Subcutaneous abdominal adipose tissue (tissue), 5 donors: ENCODE data around the gene PRKCH.
"Not testable (repeated sequence)": the region's sequence is repeated elsewhere in the genome, so short reads cannot be mapped to it uniquely, and the experiment has no call there.

Experiments used
- H3K27ac ChIP-seq: one replicate; pipeline ENCODE4 v1.7.0; 2013; ENCODE audit warnings: low read depth, mild to moderate bottlenecking, inconsistent platforms, low read length, moderate library complexity
- H3K27me3 ChIP-seq, 5 donors: one replicate each; pipeline ENCODE4 v1.7.0; 2013; ENCODE audit warnings: low read length in 5 of 5, inconsistent platforms in 1 of 5; ENCODE audit not compliant: control insufficient read depth in 5 of 5, insufficient read depth in 4 of 5
- H3K36me3 ChIP-seq, 5 donors: one replicate each; pipeline ENCODE4 v1.7.0; 2013; ENCODE audit warnings: low read length in 5 of 5; ENCODE audit not compliant: control insufficient read depth in 5 of 5, insufficient read depth in 5 of 5
- H3K4me1 ChIP-seq, 5 donors: one replicate each; pipeline ENCODE4 v1.7.0; 2013; ENCODE audit warnings: low read length in 5 of 5, mild to moderate bottlenecking in 3 of 5, moderate library complexity in 1 of 5; ENCODE audit not compliant: control insufficient read depth in 5 of 5, insufficient read depth in 5 of 5
- H3K4me3 ChIP-seq, 5 donors: one replicate each; pipeline ENCODE4 v1.7.0; 2013; ENCODE audit warnings: low read length in 5 of 5, low read depth in 1 of 5
- H3K9ac ChIP-seq, 5 donors: one replicate each; pipeline ENCODE4 v1.7.0; 2013; ENCODE audit warnings: low read length in 5 of 5, mild to moderate bottlenecking in 4 of 5, moderate library complexity in 3 of 5
- H3K9me3 ChIP-seq, 5 donors: one replicate each; pipeline ENCODE4 v1.7.0; 2013; ENCODE audit warnings: low read length in 5 of 5; ENCODE audit not compliant: control insufficient read depth in 5 of 5
- donor health status: healthy.
- donor health status: healthy.
- donor health status: healthy.
- donor health status: healthy.
- donor health status: healthy.

Gene PRKCH

GRCh38 chr14:61461808-61462275 is 140.5 kb downstream of the PRKCH start:
- H3K27ac ChIP-seq = no peak overlapping the region
- H3K27me3 ChIP-seq = no peaks in the 10 kb centered on the region
- H3K4me1 ChIP-seq = peaks cover 0 to 9% (median 4%) of the 10 kb centered on the region in 5 donors
- H3K9ac ChIP-seq = no peak overlapping the region
- H3K36me3 ChIP-seq = peaks cover 0 to 23% (median 17%) of the 10 kb centered on the region in 5 donors
- no peaks in the 10 kb centered on the region for H3K9me3 ChIP-seq
- H3K4me3 ChIP-seq = no peak overlapping the region

DNA sequence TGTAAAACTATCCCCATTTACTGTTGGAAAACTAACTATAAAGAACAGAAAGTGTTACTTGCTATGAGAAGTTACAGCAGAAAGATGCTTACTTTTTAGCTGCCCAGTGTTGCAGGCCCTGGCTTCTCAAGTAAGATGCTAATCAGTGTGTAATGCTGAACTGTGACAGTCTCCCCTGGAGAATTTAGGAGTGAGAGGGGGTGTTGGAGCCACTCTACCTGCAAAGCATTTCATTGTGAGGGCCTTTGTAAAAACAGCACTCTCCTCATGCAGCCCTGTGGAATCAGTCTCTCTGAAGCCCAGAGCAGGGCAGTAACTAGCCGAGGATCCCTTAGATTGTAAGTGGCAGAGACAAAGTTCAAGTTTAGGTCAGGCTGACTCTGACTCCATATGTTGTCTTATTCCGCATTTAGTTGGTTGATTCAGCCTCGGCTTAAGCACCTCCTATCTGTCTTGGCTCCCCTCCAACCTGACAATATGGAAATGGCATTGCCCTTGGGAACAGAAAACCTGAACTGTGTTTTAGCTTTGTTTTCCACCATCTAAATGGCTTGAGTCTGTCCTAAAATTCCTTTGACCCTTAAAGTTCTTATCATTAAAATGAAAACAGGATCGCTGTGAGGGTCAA is 141.3 kb downstream of the PRKCH start:
- Histone ChIP-seq H3K4me1 (peaks cover 0 to 11% (median 3%) of the 10 kb centered on the region in 5 donors), H3K9ac (no peak overlapping the region), H3K36me3 (peaks cover 0 to 16% (median 12%) of the 10 kb centered on the region in 5 donors), H3K27ac (no peak overlapping the region), H3K27me3 (no peaks in the 10 kb centered on the region), H3K4me3 (no peak overlapping the region), H3K9me3 (no peaks in the 10 kb centered on the region)

GRCh38 chr14:61463664-61464285 is 142.4 kb downstream of the PRKCH start:
- Histone ChIP-seq H3K36me3 (peaks cover 0 to 7% (median 5%) of the 10 kb centered on the region in 5 donors), H3K9ac (no peak overlapping the region), H3K27me3 (no peaks in the 10 kb centered on the region), H3K9me3 (no peaks in the 10 kb centered on the region), H3K4me1 (peaks cover 0 to 17% (median 6%) of the 10 kb centered on the region in 5 donors), H3K4me3 (no peak overlapping the region), H3K27ac (no peak overlapping the region)

GRCh38 chr14:61464539-61465320 is 143.4 kb downstream of the PRKCH start:
- H3K4me1 ChIP-seq = peaks cover 1 to 19% (median 6%) of the 10 kb centered on the region in 5 donors
- H3K27ac ChIP-seq, H3K36me3 ChIP-seq, H3K4me3 ChIP-seq, H3K9me3 ChIP-seq, H3K9ac ChIP-seq, H3K27me3 ChIP-seq: not testable (repeated sequence)

GRCh38 chr14:61466249-61466904 is 145.0 kb downstream of the PRKCH start:
- peaks cover 4 to 35% (median 20%) of the 10 kb centered on the region in 5 donors for H3K4me1 ChIP-seq
- H3K9ac ChIP-seq = no peak overlapping the region
- no peaks in the 10 kb centered on the region for H3K9me3 ChIP-seq
- H3K27me3 ChIP-seq = no peaks in the 10 kb centered on the region
- no peak overlapping the region for H3K4me3 ChIP-seq
- no peak overlapping the region for H3K27ac ChIP-seq
- H3K36me3 ChIP-seq = peaks cover 0 to 3% (median 0%) of the 10 kb centered on the region in 5 donors

- H3K27me3 ChIP-seq = no peaks in the 10 kb centered on the region
- H3K4me3 ChIP-seq = no peak overlapping the region
- no peak overlapping the region for H3K27ac ChIP-seq
- H3K36me3 ChIP-seq = peaks cover 0 to 3% (median 0%) of the 10 kb centered on the region in 5 donors
- no peaks in the 10 kb centered on the region for H3K9me3 ChIP-seq
- no peak overlapping the region for H3K9ac ChIP-seq
- peaks cover 4 to 36% (median 24%) of the 10 kb centered on the region in 5 donors for H3K4me1 ChIP-seq
Measured at GRCh38 chr14:61466905-61467280, 145.5 kb downstream of the PRKCH start.

GRCh38 chr14:61467296-61467695 is 145.9 kb downstream of the PRKCH start:
- Histone ChIP-seq H3K9ac (no peak overlapping the region), H3K4me1 (peaks cover 4 to 38% (median 28%) of the 10 kb centered on the region in 5 donors)

GRCh38 chr14:61468063-61468825 is 146.9 kb downstream of the PRKCH start:
- Histone ChIP-seq H3K4me3 (no peak overlapping the region), H3K27ac (no peak overlapping the region), H3K4me1 (peaks cover 4 to 45% (median 33%) of the 10 kb centered on the region in 5 donors), H3K27me3 (no peaks in the 10 kb centered on the region), H3K9ac (no peak overlapping the region), H3K9me3 (no peaks in the 10 kb centered on the region), H3K36me3 (peaks cover 0 to 3% (median 0%) of the 10 kb centered on the region in 5 donors)

More at GRCh38 chr14:61467296-61467695, 145.9 kb downstream of the PRKCH start:
- H3K4me3 ChIP-seq = no peak overlapping the region
- no peaks in the 10 kb centered on the region for H3K27me3 ChIP-seq
- no peaks in the 10 kb centered on the region for H3K9me3 ChIP-seq
- peaks cover 0 to 3% (median 0%) of the 10 kb centered on the region in 5 donors for H3K36me3 ChIP-seq
- no peak overlapping the region for H3K27ac ChIP-seq

GRCh38 chr14:61469781-61470180 is 148.4 kb downstream of the PRKCH start:
- no peaks in the 10 kb centered on the region for H3K27me3 ChIP-seq
- H3K9ac ChIP-seq = no peak overlapping the region
- H3K9me3 ChIP-seq = no peaks in the 10 kb centered on the region
- H3K4me3 ChIP-seq = peak overlapping the region in 1 of 5 donors; percentile 22
- no peak overlapping the region for H3K27ac ChIP-seq
- H3K4me1 ChIP-seq = peaks cover 4 to 45% (median 33%) of the 10 kb centered on the region in 5 donors
- peaks cover 0 to 3% (median 0%) of the 10 kb centered on the region in 5 donors for H3K36me3 ChIP-seq
